DND-41 (cell line): ENCODE results near the gene DCLRE1B.

Experiments used
- ATAC-seq: fragments of 200-7000 bp; cut with Tn5 transposase; 3 replicates; pipeline ENCODE4 v1.9.1; 2021; ENCODE audit warnings: low read depth; ENCODE audit not compliant: insufficient read depth
- DNase-seq: peaks from one replicate; pipeline ENCODE4 v3.0.0-alpha.2; 2020
- H2AFZ ChIP-seq: 2 replicates; pipeline ENCODE4 v1.6.0; 2012; ENCODE audit warnings: low read depth, low read length
- H3K27ac ChIP-seq: 2 replicates; pipeline ENCODE4 v1.5.1; 2012; ENCODE audit warnings: low read length, inconsistent platforms
- H3K27me3 ChIP-seq: fragments of 200-600 bp; sonication (generic); 2 replicates; pipeline ENCODE4 v1.6.0; 2012; ENCODE audit warnings: low read length, mild to moderate bottlenecking, inconsistent platforms; ENCODE audit not compliant: insufficient read depth, poor library complexity
- H3K36me3 ChIP-seq: 2 replicates; pipeline ENCODE4 v1.5.1; 2012; ENCODE audit warnings: low read length, inconsistent platforms; ENCODE audit not compliant: insufficient read depth
- H3K4me1 ChIP-seq: 2 replicates; pipeline ENCODE4 v1.5.1; 2012; ENCODE audit warnings: mild to moderate bottlenecking, low read length; ENCODE audit not compliant: insufficient read depth
- H3K4me2 ChIP-seq: 2 replicates; pipeline ENCODE4 v1.6.0; 2012; ENCODE audit warnings: mild to moderate bottlenecking, moderate library complexity, low read length, inconsistent platforms; ENCODE audit not compliant: insufficient read depth
- H3K4me3 ChIP-seq, 2 experiments: fragments of 200-600 bp in 1 of 2; shearing (Covaris generic) in 1 of 2; 2 replicates each; pipeline ENCODE4 v1.5.1; 2012 to 2016; ENCODE audit warnings: inconsistent platforms in 2 of 2, low read length in 2 of 2, mild to moderate bottlenecking in 2 of 2, low read depth in 1 of 2, moderate library complexity in 1 of 2
- H3K79me2 ChIP-seq: 2 replicates; pipeline ENCODE4 v1.6.0; 2012; ENCODE audit warnings: low read length, inconsistent platforms; ENCODE audit not compliant: insufficient read depth
- H3K9ac ChIP-seq: 2 replicates; pipeline ENCODE4 v1.6.0; 2012; ENCODE audit warnings: low read depth, mild to moderate bottlenecking, inconsistent platforms, low read length, moderate library complexity
- H3K9me3 ChIP-seq: 2 replicates; pipeline ENCODE4 v1.5.1; 2012; ENCODE audit warnings: low read length, moderate library complexity, mild to moderate bottlenecking, inconsistent platforms; ENCODE audit not compliant: insufficient read depth, severe bottlenecking
- H4K20me1 ChIP-seq: 2 replicates; pipeline ENCODE4 v1.6.0; 2012; ENCODE audit warnings: low read length; ENCODE audit not compliant: insufficient read depth
- CTCF ChIP-seq: IDR thresholded peaks from 2 replicates; pipeline ENCODE4 v1.5.1; 2012; ENCODE audit warnings: borderline replicate concordance, low read length, moderate library complexity, mild to moderate bottlenecking; ENCODE audit not compliant: poor library complexity, severe bottlenecking; ENCODE audit errors: extremely low read depth
- EZH2 ChIP-seq: IDR thresholded peaks from 3 replicates; pipeline ENCODE4 v1.6.1; 2012; ENCODE audit warnings: borderline replicate concordance, low read depth, mild to moderate bottlenecking, moderate library complexity, low read length, inconsistent platforms; ENCODE audit not compliant: severe bottlenecking

Gene DCLRE1B

GRCh38 chr1:113934511-113935055 lies 29.5 kb downstream of the DCLRE1B start:
- no peaks in the 10 kb centered on the region for H3K27me3 ChIP-seq
- TF ChIP-seq CTCF (no peak), EZH2 (no peak)
- H3K79me2 ChIP-seq, result peaks cover 100% of the 10 kb centered on the region
- ATAC-seq (no peak), DNase-seq (no peak)
- peaks cover 57% of the 10 kb centered on the region for H4K20me1 ChIP-seq
- no peak overlapping the region for H3K9ac ChIP-seq
- H3K27ac ChIP-seq, result peak overlapping the region; percentile 86; the same call in 1 of the 2 replicates
- peaks cover 15% of the 10 kb centered on the region; the same call in 1 of the 2 replicates for H3K36me3 ChIP-seq
- H2AFZ ChIP-seq, result no peak overlapping the region
- H3K4me2 ChIP-seq, result no peak overlapping the region
- no peak overlapping the region for H3K4me3 ChIP-seq
- H3K4me1 ChIP-seq, result peaks cover 80% of the 10 kb centered on the region
- no peaks in the 10 kb centered on the region for H3K9me3 ChIP-seq

- Histone ChIP-seq H3K4me2 (no peak overlapping the region), H3K9me3 (no peaks in the 10 kb centered on the region), H4K20me1 (peaks cover 60% of the 10 kb centered on the region), H3K4me1 (peaks cover 80% of the 10 kb centered on the region), H3K27me3 (no peaks in the 10 kb centered on the region), H2AFZ (no peak overlapping the region), H3K36me3 (peaks cover 19% of the 10 kb centered on the region), H3K9ac (no peak overlapping the region), H3K4me3 (no peak overlapping the region), H3K79me2 (peaks cover 100% of the 10 kb centered on the region), H3K27ac (no peak overlapping the region)
- no peak for ATAC-seq
- no peak for DNase-seq
- TF ChIP-seq CTCF (no peak), EZH2 (no peak)
Observed at GRCh38 chr1:113935176-113935575, 30.1 kb downstream of the DCLRE1B start.

GRCh38 chr1:113935970-113936369 lies 30.8 kb downstream of the DCLRE1B start:
- Histone ChIP-seq H3K4me2 (no peak overlapping the region; the same call in 1 of the 2 replicates), H3K79me2 (peaks cover 100% of the 10 kb centered on the region), H3K27me3 (no peaks in the 10 kb centered on the region), H3K4me1 (peaks cover 77% of the 10 kb centered on the region), H2AFZ (no peak overlapping the region), H3K27ac (no peak overlapping the region), H3K36me3 (peaks cover 27% of the 10 kb centered on the region), H4K20me1 (peaks cover 60% of the 10 kb centered on the region), H3K9me3 (no peaks in the 10 kb centered on the region), H3K9ac (no peak overlapping the region), H3K4me3 (no peak overlapping the region)
- ATAC-seq, result no peak
- DNase-seq, result no peak
- TF ChIP-seq CTCF (no peak), EZH2 (no peak)
